ENCODE data around the gene COG4.
"Not testable (repeated sequence)": the region's sequence is repeated elsewhere in the genome, so short reads cannot be mapped to it uniquely, and the experiment has no call there.

The COG4 gene

DNA sequence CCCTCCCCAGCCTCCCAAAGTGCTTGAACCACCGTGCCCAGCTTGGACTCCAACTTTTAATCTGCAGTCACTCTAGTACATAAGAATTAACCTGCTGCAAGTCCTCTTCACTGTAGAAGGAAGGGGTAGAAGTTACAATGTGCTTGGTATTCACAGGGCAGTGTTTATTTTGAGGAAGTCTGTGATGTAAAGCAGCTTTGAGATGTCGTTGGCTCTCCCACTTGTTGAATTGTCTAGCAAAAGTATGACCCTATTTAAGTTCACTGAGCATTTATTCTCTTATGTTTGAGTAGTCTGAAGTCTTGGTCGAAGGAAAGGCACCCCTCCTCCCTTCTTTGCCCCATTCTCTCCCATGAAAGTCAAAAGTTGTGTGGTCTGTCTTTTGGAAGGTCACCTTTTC is 28.4 kb upstream of the COG4 start:
- TF ChIP-seq, protein P1, sequence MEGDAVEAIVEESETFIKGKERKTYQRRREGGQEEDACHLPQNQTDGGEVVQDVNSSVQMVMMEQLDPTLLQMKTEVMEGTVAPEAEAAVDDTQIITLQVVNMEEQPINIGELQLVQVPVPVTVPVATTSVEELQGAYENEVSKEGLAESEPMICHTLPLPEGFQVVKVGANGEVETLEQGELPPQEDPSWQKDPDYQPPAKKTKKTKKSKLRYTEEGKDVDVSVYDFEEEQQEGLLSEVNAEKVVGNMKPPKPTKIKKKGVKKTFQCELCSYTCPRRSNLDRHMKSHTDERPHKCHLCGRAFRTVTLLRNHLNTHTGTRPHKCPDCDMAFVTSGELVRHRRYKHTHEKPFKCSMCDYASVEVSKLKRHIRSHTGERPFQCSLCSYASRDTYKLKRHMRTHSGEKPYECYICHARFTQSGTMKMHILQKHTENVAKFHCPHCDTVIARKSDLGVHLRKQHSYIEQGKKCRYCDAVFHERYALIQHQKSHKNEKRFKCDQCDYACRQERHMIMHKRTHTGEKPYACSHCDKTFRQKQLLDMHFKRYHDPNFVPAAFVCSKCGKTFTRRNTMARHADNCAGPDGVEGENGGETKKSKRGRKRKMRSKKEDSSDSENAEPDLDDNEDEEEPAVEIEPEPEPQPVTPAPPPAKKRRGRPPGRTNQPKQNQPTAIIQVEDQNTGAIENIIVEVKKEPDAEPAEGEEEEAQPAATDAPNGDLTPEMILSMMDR (IDR thresholded peaks at IDR 0.05; ENCODE audit: extremely low read depth, missing control alignments), result no peak
- DNase-seq (ENCODE audit: low spot score), result no peak

DNA sequence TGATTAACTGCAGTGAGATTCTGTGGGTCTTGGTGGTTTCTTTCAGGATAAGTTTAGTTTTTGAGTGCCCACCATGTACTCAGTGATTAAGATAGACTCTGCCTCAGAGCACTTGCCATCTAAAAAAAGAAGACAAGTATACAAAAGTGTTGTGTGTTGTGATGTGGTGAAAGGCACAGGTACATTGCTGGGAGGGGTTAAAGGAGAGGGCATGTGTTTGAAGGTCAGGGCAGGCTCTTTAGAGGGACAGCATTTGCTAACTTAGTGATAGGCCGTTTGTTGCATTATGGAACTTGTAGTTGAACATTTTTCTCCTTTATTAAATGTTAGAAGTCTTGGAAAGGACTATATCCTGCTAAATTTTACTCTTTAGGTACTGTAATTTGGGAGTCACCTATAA is 26.7 kb upstream of the COG4 start:
- TF ChIP-seq, protein P1 (IDR thresholded peaks at IDR 0.05; ENCODE audit: extremely low read depth, missing control alignments), result no peak
- DNase-seq (ENCODE audit: low spot score), result no peak

DNA sequence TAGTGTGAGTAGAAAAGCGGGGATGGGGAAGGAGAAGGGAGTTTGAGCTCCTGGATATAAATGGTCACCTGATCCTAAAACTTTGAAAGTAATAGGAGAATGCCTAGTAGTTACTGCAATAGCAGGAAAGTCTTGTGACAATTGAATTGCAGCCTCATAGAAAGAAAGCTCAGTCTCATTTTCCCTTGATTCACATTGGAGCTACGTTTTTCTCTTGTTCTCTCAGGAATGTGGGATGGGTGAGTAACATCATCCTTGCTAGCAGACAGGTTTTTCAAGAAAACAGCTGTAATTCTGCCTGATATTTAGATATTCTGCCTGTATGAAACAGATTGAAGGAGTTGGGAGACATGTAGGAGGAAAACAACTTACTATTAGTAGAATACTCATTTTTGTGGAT is 25.6 kb upstream of the COG4 start:
- DNase-seq (ENCODE audit: low spot score), result no peak

DNA sequence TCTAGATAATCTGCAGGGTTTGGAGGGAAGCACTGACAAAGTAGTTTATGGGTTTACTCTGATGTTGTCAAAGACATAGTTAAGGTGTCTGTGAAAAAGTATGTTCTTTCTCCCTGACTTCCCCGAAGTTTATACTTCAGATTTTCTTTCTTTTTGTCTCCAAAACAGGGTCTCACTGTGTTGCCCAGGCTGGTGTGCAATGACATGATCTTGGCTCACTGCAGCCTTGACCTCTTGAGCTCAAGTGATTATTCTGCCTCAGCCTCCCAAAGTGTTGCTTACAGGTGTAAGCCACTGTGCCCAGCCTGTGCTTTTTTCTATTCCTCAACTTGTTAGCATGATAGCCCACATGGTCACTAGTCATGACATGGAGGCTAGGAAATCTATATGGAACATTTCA is 21.2 kb upstream of the COG4 start:
- TF ChIP-seq, protein P1 (IDR thresholded peaks at IDR 0.05; ENCODE audit: extremely low read depth, missing control alignments), result no peak
- no peak for DNase-seq (ENCODE audit: low spot score)

More for the DNA sequence above, 25.6 kb upstream of the COG4 start:
- TF ChIP-seq, protein P1 (IDR thresholded peaks at IDR 0.05; ENCODE audit: extremely low read depth, missing control alignments), result no peak

DNA sequence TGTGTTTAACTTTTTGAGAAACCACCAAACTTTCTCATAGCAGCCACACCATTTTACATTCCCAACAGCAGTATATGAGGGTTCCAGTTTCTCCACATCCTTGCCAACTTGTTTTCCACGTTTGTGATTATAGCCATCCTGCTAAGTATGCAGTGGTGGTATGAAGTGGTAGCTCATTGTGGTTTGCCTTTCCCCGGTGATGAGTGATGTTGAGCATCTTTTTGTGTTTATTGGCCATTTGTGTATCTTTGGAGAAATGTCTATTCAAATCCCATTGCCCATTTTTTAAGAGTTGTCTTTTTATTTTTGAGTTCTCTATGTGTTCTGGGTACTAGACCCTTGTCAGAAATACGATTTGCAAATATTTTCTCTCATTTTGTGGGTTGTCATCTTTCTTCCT is 17.6 kb upstream of the COG4 start:
- TF ChIP-seq, protein P1 (IDR thresholded peaks at IDR 0.05; ENCODE audit: extremely low read depth, missing control alignments), result no peak
- DNase-seq (ENCODE audit: low spot score), result no peak

DNA sequence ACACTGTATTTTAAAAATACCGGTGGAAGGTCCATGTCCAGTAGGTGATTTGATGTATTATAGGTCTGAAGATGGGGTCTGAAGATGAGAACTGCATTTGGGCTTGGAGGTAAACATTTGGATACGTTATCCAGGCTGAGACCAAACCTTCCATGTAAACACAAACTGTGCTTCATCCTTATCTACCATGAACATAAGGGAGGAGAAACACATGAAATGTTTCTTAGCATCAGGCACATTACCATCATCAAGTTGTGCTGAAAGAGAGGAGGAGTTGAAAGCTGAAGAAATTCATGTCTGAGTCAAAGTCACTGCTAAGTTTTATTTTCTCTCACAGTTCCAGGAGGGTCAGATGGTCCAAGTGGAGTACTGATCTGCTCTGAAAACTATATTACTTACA is 11.6 kb upstream of the COG4 start:
- TF ChIP-seq, protein P1 (IDR thresholded peaks at IDR 0.05; ENCODE audit: extremely low read depth, missing control alignments), result no peak
- no peak for DNase-seq (ENCODE audit: low spot score)

DNA sequence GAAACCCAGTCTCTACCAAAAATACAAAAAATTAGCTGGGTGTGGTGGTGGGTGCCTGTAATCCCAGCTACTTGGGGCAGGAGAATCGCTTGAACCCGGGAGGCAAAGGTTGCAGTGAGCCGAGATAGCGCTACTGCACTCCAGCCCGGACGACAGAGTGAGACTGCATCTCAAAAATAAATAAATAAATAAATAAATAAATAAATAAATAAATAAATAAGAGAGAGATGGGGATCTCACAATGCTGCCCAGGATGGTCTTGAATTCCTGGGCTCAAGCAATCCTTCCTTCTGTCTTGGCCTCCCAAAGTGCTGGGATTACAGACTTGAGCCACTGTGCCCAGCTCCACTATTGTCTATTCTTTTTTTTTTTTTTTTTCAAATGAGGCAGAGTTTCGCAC is 6.6 kb upstream of the COG4 start:
- DNase-seq (ENCODE audit: low spot score), result not testable (repeated sequence)

DNA sequence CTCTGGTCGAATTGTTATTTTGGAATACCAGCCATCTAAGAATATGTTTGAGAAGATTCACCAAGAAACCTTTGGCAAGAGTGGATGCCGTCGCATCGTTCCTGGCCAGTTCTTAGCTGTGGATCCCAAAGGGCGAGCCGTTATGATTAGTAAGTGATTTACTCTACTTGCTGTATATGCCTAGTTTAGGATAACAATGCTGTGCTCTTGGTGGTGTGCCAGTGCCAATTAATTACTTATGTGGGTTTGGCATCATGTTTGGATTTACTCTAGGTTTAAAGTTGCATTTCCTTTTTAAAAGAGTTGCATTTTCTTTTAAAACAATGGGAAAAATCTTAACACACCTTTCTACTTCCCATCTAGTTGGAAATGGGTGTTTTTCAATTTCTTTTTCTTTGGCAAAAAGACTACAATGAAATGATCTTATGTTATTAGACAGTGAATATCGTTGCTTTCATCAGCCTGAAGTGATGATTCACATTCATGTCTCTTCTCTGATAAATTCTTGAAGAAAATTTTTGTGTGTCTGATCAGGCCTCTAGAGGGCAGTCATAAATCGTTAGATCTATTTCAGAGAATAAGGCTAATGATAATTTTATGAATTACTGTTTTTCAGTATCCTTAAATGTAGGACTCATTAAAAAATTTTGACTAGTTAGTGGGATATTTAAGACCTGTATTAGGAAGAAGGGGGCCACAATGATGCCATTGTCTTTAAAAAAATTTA is 5.9 kb upstream of the COG4 start:
- TF ChIP-seq, protein P1 (IDR thresholded peaks at IDR 0.05; ENCODE audit: extremely low read depth, missing control alignments), result no peak
- no peak for DNase-seq (ENCODE audit: low spot score)
